WERI-Rb-1 (cell line): Measurements from ENCODE around the gene CENPM.

Source experiments
- DNase-seq: peaks from one replicate; pipeline ENCODE4 v3.0.0-alpha.2; 2020
- H3K27ac ChIP-seq: fragments of 250-450 bp; sonication (Bioruptor Pico); 2 replicates; pipeline ENCODE4 v1.5.1; 2020; ENCODE audit warnings: mild to moderate bottlenecking, moderate library complexity
- H3K27me3 ChIP-seq: fragments of 250-450 bp; sonication (Bioruptor Pico); 2 replicates; pipeline ENCODE4 v1.5.1; 2021; ENCODE audit warnings: mild to moderate bottlenecking, low read depth, moderate library complexity; ENCODE audit not compliant: insufficient read depth, severe bottlenecking
- H3K36me3 ChIP-seq: fragments of 250-450 bp; sonication (Bioruptor Pico); 2 replicates; pipeline ENCODE4 v1.5.1; 2020; ENCODE audit warnings: mild to moderate bottlenecking, moderate library complexity
- H3K4me3 ChIP-seq: 2 replicates; pipeline ENCODE4 v1.5.1; 2011; ENCODE audit warnings: low read depth, mild to moderate bottlenecking, control low read depth, low read length
- H3K9me3 ChIP-seq: fragments of 250-450 bp; sonication (Bioruptor Pico); 2 replicates; pipeline ENCODE4 v1.5.1; 2021; ENCODE audit warnings: mild to moderate bottlenecking, moderate library complexity; ENCODE audit not compliant: severe bottlenecking
- TF ChIP-seq, protein P1 (sequence below): IDR thresholded peaks from 2 replicates; pipeline ENCODE4 v1.5.1; 2011; ENCODE audit warnings: low read depth, mild to moderate bottlenecking, control low read depth, inconsistent platforms, low read length

Gene CENPM

DNA sequence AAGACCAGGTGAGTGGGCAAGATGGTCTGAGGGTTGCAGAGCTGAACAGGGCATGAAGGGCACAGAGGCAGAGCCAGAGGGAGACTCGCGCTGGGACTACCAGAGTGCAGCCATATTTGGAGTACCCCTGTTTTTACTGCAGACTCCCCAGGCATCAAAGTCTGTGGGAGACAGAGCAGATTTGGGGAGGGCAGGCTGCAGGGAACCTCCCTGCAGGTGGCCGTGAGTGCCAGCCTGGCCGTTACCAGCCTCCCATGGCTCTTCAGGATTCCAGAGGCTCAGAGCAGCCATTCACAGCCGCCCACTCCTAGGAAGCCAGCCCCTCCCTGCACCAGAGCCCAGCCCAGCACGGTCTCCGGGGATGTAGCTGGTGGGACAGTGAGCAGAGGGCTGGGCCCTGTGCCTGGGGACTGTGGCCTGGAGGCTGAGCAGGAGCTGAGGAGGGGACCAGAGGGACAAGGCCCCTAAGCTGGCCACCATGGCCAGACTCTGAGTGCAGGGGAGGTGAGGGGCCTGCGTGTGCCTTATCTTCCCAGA, 22.2 kb upstream of the CENPM start, which contains the start of gene SEPTIN3:
TSS of gene SEPTIN3 (plus strand) at position 334 of the 537 bp plus-strand sequence. CDS start 2,050 bp downstream, outside the sequence.
- Histone ChIP-seq H3K27ac (no peak within 1 kb of the TSS), H3K27me3 (no peaks in the 10 kb centered on the region), H3K36me3 (no peaks in the 10 kb centered on the region), H3K4me3 (no peak within 1 kb of the TSS), H3K9me3 (no peaks in the 10 kb centered on the region)
- TF ChIP-seq, protein P1, sequence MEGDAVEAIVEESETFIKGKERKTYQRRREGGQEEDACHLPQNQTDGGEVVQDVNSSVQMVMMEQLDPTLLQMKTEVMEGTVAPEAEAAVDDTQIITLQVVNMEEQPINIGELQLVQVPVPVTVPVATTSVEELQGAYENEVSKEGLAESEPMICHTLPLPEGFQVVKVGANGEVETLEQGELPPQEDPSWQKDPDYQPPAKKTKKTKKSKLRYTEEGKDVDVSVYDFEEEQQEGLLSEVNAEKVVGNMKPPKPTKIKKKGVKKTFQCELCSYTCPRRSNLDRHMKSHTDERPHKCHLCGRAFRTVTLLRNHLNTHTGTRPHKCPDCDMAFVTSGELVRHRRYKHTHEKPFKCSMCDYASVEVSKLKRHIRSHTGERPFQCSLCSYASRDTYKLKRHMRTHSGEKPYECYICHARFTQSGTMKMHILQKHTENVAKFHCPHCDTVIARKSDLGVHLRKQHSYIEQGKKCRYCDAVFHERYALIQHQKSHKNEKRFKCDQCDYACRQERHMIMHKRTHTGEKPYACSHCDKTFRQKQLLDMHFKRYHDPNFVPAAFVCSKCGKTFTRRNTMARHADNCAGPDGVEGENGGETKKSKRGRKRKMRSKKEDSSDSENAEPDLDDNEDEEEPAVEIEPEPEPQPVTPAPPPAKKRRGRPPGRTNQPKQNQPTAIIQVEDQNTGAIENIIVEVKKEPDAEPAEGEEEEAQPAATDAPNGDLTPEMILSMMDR, result no peak
- no peak for DNase-seq

DNA sequence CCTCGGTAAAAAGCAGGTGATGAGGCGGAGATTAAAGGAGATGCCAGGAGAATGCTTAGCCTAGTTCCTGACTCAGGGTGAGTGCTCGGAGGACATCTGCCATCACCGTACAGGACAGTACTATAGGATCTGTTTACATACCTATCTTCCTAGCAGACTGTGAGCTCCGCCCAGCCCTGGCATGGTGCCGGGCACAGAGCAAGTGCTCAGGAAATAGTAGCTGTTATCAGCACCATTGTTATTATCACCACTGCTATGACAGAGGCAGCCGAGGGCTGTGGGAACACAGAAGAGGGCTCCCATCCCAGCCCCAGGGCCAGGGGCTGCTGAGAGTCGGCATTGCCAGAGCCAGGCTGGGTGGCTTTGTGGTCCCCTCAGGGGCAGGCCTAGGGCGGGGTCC, 21.6 kb upstream of the CENPM start:
- Histone ChIP-seq H3K27me3 (no peaks in the 10 kb centered on the region), H3K9me3 (no peaks in the 10 kb centered on the region), H3K36me3 (no peaks in the 10 kb centered on the region), H3K4me3 (no peak overlapping the region), H3K27ac (no peak overlapping the region)
- TF ChIP-seq, protein P1, result no peak
- no peak for DNase-seq

DNA sequence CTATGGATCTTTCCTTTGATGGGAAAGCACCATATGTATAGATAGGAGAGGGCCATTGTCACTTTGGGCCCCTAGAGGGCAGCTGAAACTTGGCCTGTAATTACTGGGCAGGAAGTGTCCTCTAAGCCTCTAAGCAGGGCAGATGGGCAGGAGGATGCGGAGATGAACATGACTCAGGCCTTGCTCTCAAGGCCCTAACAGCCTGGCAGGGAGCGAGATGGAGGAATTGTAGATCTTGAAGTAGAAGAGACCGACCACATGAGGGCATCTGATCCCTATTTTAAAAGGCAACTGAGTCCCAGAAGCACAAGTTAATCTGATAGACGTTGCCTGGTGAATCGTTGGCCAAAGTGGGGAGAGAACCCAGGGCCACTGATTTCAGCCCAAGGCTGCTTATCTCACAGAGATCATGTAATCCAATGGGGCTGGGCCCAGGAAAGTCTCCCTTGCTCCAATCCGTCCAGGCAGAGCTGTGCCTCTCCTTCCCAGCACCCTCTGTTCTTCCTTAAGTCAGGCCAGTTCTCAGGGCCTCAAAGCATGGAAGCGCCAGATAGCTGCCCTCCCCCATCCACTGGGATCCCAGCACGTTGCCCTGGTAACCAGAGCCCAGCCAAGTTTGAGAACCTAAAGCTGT, 19.8 kb upstream of the CENPM start:
- H3K36me3 ChIP-seq, result no peaks in the 10 kb centered on the region
- no peaks in the 10 kb centered on the region for H3K27me3 ChIP-seq
- peak overlapping the region; percentile 80 for H3K27ac ChIP-seq
- H3K4me3 ChIP-seq, result no peak overlapping the region
- TF ChIP-seq, protein P1, result peak; percentile 66
- peak; percentile 95 for DNase-seq
- no peaks in the 10 kb centered on the region for H3K9me3 ChIP-seq

DNA sequence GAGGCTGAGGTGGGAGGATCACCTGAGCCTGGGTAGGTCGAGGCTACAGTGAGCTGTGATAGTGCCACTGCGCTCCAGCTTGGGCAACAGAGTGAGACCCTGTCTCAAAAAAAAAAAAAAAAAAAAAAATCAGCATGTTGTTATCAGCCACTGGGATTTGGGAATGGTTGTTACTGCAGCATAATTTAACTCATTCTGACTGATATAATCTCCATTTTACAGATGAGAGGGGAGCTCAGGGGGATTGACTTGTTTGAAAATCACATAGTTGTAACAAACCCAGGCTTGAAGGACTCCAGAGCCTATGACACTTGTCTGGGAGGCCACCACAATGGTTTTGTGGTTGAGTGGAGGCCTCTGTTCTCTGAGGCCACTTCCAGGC, 19.3 kb upstream of the CENPM start:
- Histone ChIP-seq H3K27ac (peak overlapping the region; percentile 80), H3K27me3 (no peaks in the 10 kb centered on the region), H3K4me3 (no peak overlapping the region), H3K36me3 (no peaks in the 10 kb centered on the region), H3K9me3 (no peaks in the 10 kb centered on the region)
- no peak for DNase-seq
- TF ChIP-seq, protein P1, result no peak

DNA sequence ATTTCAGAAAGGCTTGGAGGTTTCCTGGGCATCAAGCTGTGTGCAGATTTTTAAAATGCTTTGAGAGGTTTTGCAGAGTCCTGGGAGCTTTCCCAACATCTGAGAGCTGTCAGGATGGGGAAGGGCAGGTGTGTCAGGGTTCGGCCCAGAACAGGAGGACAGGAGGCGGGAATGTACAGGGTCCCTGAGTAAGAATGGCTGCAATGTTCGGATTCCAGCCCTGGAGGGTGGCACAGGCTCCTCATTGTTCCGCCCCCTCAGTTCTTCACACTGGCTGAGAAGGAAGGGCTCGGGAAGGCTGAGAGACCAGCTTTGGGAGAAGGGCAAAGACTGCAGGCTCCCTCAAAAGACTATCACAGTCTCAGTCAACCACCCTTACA, 17.1 kb upstream of the CENPM start:
- TF ChIP-seq, protein P1, result no peak
- H3K9me3 ChIP-seq, result no peaks in the 10 kb centered on the region

More for the DNA sequence above, 17.1 kb upstream of the CENPM start:
- no peak for DNase-seq
- H3K4me3 ChIP-seq, result no peak overlapping the region
- H3K27ac ChIP-seq, result no peak overlapping the region
- H3K27me3 ChIP-seq, result no peaks in the 10 kb centered on the region
- H3K36me3 ChIP-seq, result no peaks in the 10 kb centered on the region
